Activated naive CD8-positive, alpha-beta T cell (primary cell): ENCODE measurements around the gene VRTN.
"Not testable (repeated sequence)": the region's sequence is repeated elsewhere in the genome, so short reads cannot be mapped to it uniquely, and the experiment has no call there.

ENCODE experiments used
- H3K27ac Mint-ChIP-seq: one replicate; pipeline ENCODE4 v1.8.0; 2021; ENCODE audit warnings: mixed read lengths
- H3K27me3 Mint-ChIP-seq: one replicate; pipeline ENCODE4 v1.8.0; 2021; ENCODE audit warnings: mixed read lengths
- H3K36me3 Mint-ChIP-seq: one replicate; pipeline ENCODE4 v1.8.0; 2021; ENCODE audit warnings: mixed read lengths
- H3K4me1 Mint-ChIP-seq: one replicate; pipeline ENCODE4 v1.8.0; 2021; ENCODE audit warnings: low read depth, mixed read lengths
- H3K4me3 Mint-ChIP-seq: one replicate; pipeline ENCODE4 v1.8.0; 2021; ENCODE audit warnings: mild to moderate bottlenecking, mixed read lengths
- H3K9me3 Mint-ChIP-seq: one replicate; pipeline ENCODE4 v1.8.0; 2021; ENCODE audit warnings: low read depth, mixed read lengths

VRTN gene

DNA sequence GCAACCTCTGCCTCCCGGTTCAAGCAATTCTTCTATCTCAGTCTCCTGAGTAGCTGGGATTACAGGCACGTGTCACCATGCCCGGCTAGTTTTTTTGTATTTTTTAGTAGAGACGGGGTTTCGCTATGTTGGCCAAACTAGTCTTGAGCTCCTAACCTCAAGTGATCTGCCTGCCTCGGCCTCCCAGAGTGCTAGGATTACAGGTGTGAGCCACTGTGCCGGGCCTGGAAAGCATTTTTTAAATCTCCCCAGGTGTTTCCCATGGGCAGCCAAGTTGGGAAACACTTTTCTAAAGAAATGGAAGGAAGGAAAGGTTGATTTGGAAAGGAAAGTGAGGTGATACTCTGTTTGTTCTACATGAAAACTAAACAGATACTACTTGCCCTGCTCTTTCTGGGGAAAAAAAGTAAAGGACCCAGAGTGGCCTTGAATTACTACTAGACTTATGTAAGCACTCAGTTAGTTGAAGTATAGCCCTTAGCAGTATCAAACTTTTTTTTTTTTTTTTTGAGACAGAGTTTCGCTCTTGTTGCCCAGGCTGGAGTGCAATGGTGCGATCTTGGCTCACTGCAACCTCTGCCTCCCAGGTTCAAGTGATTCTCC, 18.2 kb upstream of the VRTN start:
- not testable (repeated sequence) for H3K4me1 Mint-ChIP-seq, H3K4me3 Mint-ChIP-seq, H3K9me3 Mint-ChIP-seq, H3K27me3 Mint-ChIP-seq, H3K36me3 Mint-ChIP-seq, H3K27ac Mint-ChIP-seq

DNA sequence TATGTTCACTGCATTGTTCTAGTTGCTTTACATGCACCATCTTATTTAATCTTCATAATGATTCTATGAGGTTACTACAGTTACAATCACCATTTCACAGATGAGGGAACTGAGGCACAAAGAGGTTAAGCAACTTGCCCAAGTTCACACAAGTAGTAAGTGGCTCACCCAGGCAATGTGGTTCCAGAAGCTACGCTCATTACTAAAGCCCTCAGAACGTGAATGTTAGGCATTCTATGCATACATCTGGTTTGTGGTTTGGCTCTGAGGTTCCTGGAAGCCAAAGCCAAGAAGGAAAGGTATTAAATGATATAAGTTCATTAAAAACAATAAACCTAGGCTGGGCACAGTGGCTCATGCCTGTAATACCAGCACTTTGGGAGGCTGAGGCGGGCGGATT, 14.4 kb upstream of the VRTN start:
- H3K4me1 Mint-ChIP-seq, result no peaks in the 10 kb centered on the region
- H3K27me3 Mint-ChIP-seq, result peaks cover 5% of the 10 kb centered on the region
- H3K9me3 Mint-ChIP-seq, result no peaks in the 10 kb centered on the region
- no peak overlapping the region for H3K4me3 Mint-ChIP-seq
- H3K36me3 Mint-ChIP-seq, result no peaks in the 10 kb centered on the region
- no peak overlapping the region for H3K27ac Mint-ChIP-seq

DNA sequence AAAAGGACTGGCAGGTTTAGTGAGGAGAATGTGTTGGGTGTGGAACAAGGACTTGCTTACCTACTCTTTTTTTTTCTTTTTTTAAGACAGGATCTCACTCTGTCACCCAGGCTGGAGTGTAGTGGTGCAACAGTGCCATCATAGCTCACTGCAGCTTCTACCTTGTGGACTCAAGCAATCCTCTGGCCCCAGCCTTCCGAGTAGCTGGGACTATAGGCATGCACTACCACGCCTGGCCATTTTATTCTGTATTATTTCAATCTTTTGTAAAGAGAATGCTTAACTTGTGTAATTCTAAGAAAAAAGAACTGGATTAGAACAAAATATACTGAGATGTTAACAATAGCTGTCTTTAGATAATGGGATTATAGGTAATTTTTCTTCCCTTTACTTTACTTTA, 1.9 kb upstream of the VRTN start:
- no peak overlapping the region for H3K27ac Mint-ChIP-seq
- no peaks in the 10 kb centered on the region for H3K27me3 Mint-ChIP-seq
- no peaks in the 10 kb centered on the region for H3K4me1 Mint-ChIP-seq
- H3K36me3 Mint-ChIP-seq, result no peaks in the 10 kb centered on the region
- H3K9me3 Mint-ChIP-seq, result no peaks in the 10 kb centered on the region
- no peak overlapping the region for H3K4me3 Mint-ChIP-seq

DNA sequence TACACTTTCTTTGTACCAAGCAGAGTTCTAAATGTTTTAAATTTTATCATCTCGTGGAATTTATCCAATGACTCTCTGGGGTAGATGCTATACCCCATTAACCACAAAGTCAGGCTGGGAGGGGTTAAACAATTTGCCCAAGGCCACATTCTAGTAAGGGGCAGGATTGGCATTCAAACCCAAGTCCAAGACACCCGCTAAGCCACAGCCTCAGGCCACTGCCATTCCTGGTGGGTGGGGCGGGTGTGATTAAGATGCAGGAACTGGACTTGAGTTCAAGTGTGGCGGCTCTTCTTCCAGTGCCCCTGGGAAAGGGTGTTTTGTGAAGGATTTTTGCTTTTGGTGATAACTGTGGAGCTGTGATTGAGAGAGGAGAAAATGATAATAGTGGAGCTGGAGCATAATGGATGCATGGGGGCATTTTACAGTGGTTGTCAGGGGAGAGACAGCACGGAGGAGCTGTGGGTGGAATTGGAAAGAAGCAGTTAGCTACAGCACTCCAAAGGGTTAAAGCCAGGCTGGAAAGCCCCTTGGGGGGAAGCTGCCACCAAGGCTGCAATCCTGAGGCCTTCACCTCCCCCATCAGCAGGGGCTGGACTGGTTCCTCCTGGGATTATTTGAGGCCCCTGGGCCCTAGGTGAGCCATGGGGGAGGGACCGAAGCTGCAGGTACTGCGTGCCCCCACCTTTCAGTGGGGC, 1.0 kb upstream of the VRTN start:
- no peak overlapping the region for H3K27ac Mint-ChIP-seq
- H3K27me3 Mint-ChIP-seq, result no peaks in the 10 kb centered on the region
- H3K4me3 Mint-ChIP-seq, result no peak overlapping the region
- no peaks in the 10 kb centered on the region for H3K4me1 Mint-ChIP-seq
- no peaks in the 10 kb centered on the region for H3K9me3 Mint-ChIP-seq
- no peaks in the 10 kb centered on the region for H3K36me3 Mint-ChIP-seq

DNA sequence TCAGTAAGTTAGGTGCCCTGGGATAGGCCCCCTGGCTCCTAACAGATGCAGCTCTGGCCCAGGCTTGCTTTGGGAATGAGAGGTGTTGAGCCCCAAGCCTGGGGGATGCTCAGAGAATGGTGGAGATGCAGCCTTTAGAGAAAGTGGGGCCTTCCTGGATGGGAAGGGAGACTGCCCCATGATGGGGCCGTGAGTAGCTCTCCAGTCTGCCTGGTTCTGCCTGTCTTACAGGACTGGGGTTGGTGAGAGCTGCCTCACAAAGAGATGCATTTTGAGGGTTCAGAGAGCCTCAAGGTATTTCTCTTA, 523 bp upstream of the VRTN start:
- no peaks in the 10 kb centered on the region for H3K9me3 Mint-ChIP-seq
- H3K27me3 Mint-ChIP-seq, result no peaks in the 10 kb centered on the region
- no peak overlapping the region for H3K27ac Mint-ChIP-seq
- H3K4me1 Mint-ChIP-seq, result no peaks in the 10 kb centered on the region
- no peaks in the 10 kb centered on the region for H3K36me3 Mint-ChIP-seq
- H3K4me3 Mint-ChIP-seq, result no peak overlapping the region

DNA sequence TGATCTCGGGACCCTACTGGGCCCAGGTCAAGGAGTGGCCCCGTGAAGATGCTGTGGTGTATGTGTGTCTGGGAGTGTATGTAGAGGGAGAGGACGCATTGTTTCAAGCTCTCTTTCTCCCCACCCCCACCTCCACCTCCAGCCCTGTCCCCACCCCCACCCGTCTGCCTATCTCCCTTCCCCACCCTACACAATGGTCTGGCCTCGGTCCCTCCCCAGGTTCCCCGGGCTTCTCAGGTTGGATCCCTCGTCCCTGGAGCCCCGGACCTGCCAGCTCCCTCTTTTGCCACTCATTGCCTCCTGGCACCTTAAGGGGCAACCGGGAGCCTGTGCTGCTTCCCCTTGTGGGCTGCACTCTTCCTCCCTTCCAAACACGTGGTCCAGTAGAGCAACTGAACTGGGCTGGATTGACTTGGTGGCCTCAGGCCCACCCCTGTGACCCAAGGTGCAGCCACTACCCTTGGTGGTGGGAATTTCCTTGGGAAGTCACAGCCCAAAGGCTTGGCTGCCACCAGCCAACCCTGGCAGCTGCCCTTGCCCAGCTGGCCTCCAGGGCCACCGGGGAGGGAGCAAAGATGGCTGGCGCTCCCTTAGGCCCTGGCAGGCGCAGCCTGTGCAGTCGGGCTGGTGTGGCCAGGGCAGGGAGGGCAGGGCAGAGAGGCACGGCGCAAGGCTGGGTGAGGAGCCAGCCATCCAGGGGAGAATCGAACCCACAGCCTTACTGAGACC, 628 bp downstream of the VRTN start:
- no peak overlapping the region for H3K27ac Mint-ChIP-seq
- no peaks in the 10 kb centered on the region for H3K36me3 Mint-ChIP-seq
- H3K4me1 Mint-ChIP-seq, result no peaks in the 10 kb centered on the region
- H3K9me3 Mint-ChIP-seq, result no peaks in the 10 kb centered on the region
- H3K27me3 Mint-ChIP-seq, result no peaks in the 10 kb centered on the region
- no peak overlapping the region for H3K4me3 Mint-ChIP-seq

DNA sequence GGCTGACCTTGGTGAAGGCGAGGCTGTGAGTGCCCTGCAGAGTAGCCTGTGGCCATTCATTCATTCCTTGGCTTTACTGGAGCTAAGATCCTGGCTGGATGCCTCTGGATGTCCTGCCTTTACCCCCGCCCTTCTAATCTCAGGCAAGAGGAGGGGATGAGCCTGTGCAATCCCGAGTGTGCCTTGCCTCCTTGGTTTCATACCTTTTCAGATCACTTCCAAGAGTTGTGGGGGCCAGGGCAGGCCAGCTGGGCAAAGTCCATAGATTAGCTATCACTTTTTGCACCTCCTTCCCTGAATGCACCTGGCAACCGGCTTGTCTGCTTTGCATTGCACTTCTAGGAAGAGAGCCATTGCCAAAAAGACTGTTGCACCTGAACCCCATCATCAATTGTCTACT, 1.5 kb downstream of the VRTN start:
- Mint-ChIP-seq H3K4me1 (no peaks in the 10 kb centered on the region), H3K27me3 (no peaks in the 10 kb centered on the region), H3K36me3 (no peaks in the 10 kb centered on the region), H3K4me3 (no peak overlapping the region), H3K27ac (no peak overlapping the region), H3K9me3 (no peaks in the 10 kb centered on the region)

DNA sequence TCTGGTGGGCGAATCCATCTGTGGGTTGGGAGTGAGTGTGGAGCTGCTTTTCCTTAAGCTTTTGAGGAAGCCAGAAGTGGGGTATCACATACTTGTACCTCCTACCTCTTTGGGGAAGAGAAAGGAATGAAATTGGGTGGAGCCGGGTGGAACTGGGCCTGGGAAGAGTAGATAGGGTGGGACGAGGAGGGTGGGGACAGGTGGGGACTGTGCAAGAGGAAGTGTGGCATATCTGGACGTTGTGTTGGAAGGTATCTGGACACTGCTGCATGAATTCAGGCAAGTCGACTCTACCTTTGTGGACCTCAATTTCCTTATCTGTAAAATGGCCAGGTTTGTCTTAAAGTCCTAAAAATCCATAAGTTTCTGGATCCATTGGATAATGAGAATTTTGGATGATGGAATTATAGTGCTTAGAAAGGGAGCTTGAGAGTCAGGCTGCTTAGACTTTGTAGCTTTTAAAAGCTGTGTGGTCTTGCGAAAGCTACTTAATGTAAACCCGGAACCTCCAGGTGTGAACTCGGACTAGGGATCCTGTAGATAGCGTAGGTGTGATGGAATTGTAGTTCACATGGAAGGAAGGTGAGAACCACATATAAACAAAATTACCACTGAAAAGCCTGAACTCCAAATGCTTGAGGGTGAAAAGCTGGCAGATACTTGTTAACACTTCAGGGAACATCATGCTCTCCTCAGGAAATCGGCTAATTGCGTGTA, 2.1 kb downstream of the VRTN start:
- Mint-ChIP-seq H3K9me3 (no peaks in the 10 kb centered on the region), H3K36me3 (no peaks in the 10 kb centered on the region)

DNA sequence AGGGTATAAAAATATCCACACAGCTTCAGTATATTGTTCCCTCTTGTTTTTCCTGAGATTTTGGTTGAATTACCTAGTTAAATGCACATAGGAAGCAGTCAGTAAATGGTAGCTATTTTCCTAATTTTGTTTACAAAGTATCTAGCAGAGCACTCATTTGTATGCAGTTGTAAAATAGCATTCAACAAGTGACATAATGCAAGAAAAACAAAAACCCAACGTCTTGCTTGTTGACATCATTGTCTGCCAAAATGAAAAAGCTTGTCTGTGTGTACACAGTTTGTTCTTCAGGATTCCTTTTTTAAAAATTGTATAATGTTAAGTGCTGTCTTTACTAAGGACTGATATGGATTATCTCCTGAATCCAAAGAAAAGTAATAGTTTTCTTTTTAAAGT, 2.7 kb downstream of the VRTN start:
- no peaks in the 10 kb centered on the region for H3K9me3 Mint-ChIP-seq

More for the DNA sequence above, 2.1 kb downstream of the VRTN start:
- H3K27ac Mint-ChIP-seq, result no peak overlapping the region
- H3K27me3 Mint-ChIP-seq, result no peaks in the 10 kb centered on the region
- no peak overlapping the region for H3K4me3 Mint-ChIP-seq
- H3K4me1 Mint-ChIP-seq, result no peaks in the 10 kb centered on the region

DNA sequence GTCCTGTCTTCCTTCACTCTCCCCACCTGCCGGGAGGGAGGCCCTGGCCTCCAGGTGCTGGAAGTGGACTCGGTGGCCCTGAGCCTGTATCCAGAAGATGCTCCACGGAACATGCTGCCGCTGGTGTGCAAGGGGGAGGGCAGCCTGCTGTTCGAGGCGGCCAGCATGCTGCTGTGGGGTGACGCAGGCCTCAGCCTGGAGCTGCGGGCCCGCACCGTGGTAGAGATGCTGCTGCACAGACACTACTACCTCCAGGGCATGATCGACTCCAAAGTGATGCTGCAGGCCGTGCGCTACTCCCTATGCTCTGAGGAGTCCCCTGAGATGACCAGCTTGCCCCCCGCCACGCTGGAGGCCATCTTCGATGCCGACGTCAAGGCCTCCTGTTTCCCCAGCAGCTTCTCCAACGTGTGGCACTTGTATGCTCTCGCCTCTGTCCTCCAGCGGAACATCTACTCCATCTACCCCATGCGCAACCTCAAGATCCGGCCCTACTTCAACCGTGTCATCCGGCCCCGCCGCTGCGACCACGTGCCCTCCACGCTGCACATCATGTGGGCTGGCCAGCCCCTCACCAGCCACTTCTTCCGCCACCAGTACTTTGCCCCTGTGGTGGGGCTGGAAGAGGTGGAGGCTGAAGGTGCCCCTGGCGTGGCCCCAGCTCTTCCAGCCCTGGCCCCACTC, 8.8 kb downstream of the VRTN start:
- Mint-ChIP-seq H3K4me1 (no peaks in the 10 kb centered on the region), H3K27me3 (no peaks in the 10 kb centered on the region), H3K27ac (no peak overlapping the region), H3K4me3 (no peak overlapping the region), H3K36me3 (no peaks in the 10 kb centered on the region), H3K9me3 (no peaks in the 10 kb centered on the region)

More for the DNA sequence above, 2.7 kb downstream of the VRTN start:
- H3K27me3 Mint-ChIP-seq, result no peaks in the 10 kb centered on the region
- H3K36me3 Mint-ChIP-seq, result no peaks in the 10 kb centered on the region
- H3K27ac Mint-ChIP-seq, result no peak overlapping the region
- no peaks in the 10 kb centered on the region for H3K4me1 Mint-ChIP-seq
- no peak overlapping the region for H3K4me3 Mint-ChIP-seq

DNA sequence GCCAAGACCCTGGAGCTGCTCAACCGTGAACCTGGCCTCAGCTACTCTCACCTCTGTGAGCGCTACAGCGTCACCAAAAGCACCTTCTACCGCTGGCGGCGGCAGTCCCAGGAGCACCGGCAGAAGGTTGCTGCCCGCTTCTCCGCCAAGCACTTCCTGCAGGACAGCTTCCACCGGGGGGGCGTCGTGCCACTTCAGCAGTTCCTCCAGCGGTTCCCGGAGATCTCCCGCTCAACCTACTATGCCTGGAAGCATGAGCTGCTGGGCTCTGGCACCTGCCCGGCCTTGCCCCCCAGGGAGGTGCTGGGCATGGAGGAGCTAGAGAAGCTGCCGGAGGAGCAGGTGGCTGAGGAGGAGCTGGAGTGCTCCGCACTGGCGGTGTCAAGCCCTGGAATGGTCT, 9.3 kb downstream of the VRTN start:
- Mint-ChIP-seq H3K4me1 (no peaks in the 10 kb centered on the region), H3K4me3 (no peak overlapping the region), H3K36me3 (no peaks in the 10 kb centered on the region)

DNA sequence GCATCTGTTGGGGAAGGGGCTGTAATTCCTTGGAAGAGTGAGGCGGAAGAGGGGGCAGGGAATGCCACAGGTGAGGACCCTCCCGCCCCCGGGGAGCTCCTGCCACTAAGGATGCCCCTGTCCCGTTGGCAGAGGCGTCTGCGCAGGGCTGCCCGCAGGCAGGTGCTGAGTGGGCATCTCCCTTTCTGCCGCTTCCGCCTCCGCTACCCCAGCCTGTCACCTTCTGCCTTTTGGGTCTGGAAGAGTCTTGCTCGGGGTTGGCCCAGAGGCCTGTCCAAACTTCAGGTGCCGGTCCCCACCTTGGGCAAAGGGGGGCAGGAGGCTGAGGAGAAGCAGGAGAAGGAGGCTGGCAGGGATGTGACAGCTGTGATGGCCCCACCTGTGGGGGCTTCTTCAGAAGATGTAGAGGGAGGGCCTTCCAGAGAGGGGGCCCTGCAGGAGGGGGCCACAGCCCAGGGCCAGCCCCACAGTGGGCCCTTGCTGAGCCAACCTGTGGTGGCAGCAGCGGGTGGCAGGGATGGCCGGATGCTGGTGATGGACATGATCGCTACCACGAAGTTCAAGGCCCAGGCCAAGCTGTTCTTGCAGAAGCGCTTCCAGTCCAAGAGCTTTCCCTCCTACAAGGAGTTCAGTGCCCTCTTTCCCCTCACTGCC, 10.0 kb downstream of the VRTN start:
- Mint-ChIP-seq H3K27ac (no peak overlapping the region), H3K9me3 (no peaks in the 10 kb centered on the region), H3K27me3 (peaks cover 2% of the 10 kb centered on the region), H3K36me3 (no peaks in the 10 kb centered on the region), H3K4me1 (no peaks in the 10 kb centered on the region), H3K4me3 (no peak overlapping the region)

More for the DNA sequence above, 9.3 kb downstream of the VRTN start:
- Mint-ChIP-seq H3K27ac (no peak overlapping the region), H3K27me3 (peaks cover 2% of the 10 kb centered on the region), H3K9me3 (no peaks in the 10 kb centered on the region)

DNA sequence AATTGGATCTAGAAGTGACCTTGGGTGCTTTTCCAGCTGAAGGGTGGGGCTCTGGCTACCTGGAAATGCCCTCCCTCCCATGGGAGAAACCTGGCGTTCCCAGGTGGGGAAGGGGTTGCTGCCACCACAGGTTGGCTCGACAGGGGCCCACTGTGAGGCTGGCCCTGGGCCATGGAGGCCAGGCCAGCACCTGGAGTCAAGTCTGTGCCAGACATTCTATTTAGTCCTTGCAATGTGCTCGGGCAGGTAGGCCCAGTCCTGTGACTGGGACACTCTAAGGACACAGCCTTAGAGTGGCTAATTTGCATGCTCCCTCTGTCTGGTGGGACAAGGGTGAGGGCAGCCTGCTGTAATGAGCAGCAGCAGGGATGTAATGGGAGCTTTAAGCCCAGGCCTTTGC, 11.9 kb downstream of the VRTN start:
- no peak overlapping the region for H3K27ac Mint-ChIP-seq
- peaks cover 5% of the 10 kb centered on the region for H3K27me3 Mint-ChIP-seq
- H3K4me1 Mint-ChIP-seq, result no peaks in the 10 kb centered on the region
- no peak overlapping the region for H3K4me3 Mint-ChIP-seq
- H3K36me3 Mint-ChIP-seq, result no peaks in the 10 kb centered on the region
- H3K9me3 Mint-ChIP-seq, result no peaks in the 10 kb centered on the region

DNA sequence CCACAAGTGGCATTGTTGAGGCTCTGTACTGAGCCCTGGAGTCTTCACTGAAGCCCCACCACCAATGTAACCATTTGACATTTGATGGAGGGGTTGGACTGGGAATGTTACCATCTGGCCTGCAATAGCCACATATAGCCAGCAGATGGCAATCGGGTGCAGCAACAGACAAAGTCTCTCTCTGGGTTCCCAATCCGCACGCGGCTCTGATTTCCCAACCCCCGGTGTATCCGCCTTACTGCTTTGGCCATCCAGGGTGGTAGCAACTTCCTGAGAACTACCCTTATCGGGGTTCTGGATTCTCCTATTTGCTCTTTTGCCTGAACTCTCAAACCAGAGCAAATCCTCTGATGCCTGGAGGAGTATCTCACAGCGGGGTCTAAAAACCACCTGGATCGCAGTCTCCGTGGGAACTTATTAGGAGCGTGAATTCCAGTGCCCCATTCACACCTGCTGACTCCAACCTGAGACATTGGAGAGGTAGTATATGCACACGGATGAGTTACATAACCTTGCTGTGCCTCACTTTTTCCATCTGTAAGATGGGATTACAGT, 14.2 kb downstream of the VRTN start:
- no peak overlapping the region for H3K27ac Mint-ChIP-seq

More for the DNA sequence above, 14.2 kb downstream of the VRTN start:
- Mint-ChIP-seq H3K4me3 (no peak overlapping the region), H3K27me3 (peaks cover 5% of the 10 kb centered on the region), H3K4me1 (no peaks in the 10 kb centered on the region), H3K9me3 (no peaks in the 10 kb centered on the region), H3K36me3 (no peaks in the 10 kb centered on the region)
